HepG2 (cell line): ENCODE results near the gene CITED2. TPM values are rescaled to one million over a fixed set of nuclear protein-coding genes. Genes with fewer than 3 reads are reported as not detected.

Experiments used
- ARID5B ChIP-seq: IDR thresholded peaks from 2 replicates; pipeline ENCODE4 v1.4.0; 2020; ENCODE audit warnings: mild to moderate bottlenecking, missing genetic modification reagents
- BCL6 ChIP-seq: IDR thresholded peaks from 2 replicates; pipeline ENCODE4 v1.6.1; 2016; ENCODE audit warnings: missing genetic modification reagents, missing compliant biosample characterization
- CBX5 ChIP-seq: sonication (generic); formaldehyde crosslinking; IDR thresholded peaks from 2 replicates; pipeline ENCODE4 v1.4.0; 2020; ENCODE audit warnings: missing genetic modification reagents, borderline replicate concordance
- ELF4 ChIP-seq: sonication (generic); formaldehyde crosslinking; IDR thresholded peaks from 2 replicates; pipeline ENCODE4 v1.5.0; 2020; ENCODE audit warnings: missing genetic modification reagents, mild to moderate bottlenecking, moderate library complexity, borderline replicate concordance
- FOXA3 ChIP-seq: IDR thresholded peaks from 2 replicates; pipeline ENCODE4 v1.6.1; 2016; ENCODE audit warnings: missing genetic modification reagents, missing compliant biosample characterization
- GABPB1 ChIP-seq: IDR thresholded peaks from 2 replicates; pipeline ENCODE4 v1.6.1; 2016; ENCODE audit warnings: mild to moderate bottlenecking, missing genetic modification reagents, moderate library complexity, missing compliant biosample characterization
- ISX ChIP-seq: sonication (generic); formaldehyde crosslinking; conservative IDR thresholded peaks from 2 replicates; pipeline ENCODE4 v1.5.0; 2020; ENCODE audit warnings: missing genetic modification reagents
- JUNB ChIP-seq: sonication (generic); formaldehyde crosslinking; IDR thresholded peaks from 2 replicates; pipeline ENCODE4 v1.8.0; 2022; ENCODE audit warnings: missing genetic modification reagents, mild to moderate bottlenecking, borderline replicate concordance
- KLF11 ChIP-seq: IDR thresholded peaks from 2 replicates; pipeline ENCODE4 v1.6.1; 2016; ENCODE audit warnings: missing compliant biosample characterization
- MTF1 ChIP-seq: sonication (generic); formaldehyde crosslinking; IDR thresholded peaks from 2 replicates; pipeline ENCODE4 v1.5.0; 2020; ENCODE audit warnings: missing genetic modification reagents
- SMC3 ChIP-seq: IDR thresholded peaks from 2 replicates; pipeline ENCODE4 v1.6.1; 2011; ENCODE audit warnings: low read length, improper control_type of control experiment
- TMF1 ChIP-seq: sonication (generic); formaldehyde crosslinking; IDR thresholded peaks from 2 replicates; pipeline ENCODE4 v1.8.1; 2022; ENCODE audit warnings: low read depth, missing genetic modification reagents
- ZBED4 ChIP-seq: sonication (generic); formaldehyde crosslinking; IDR thresholded peaks from 2 replicates; pipeline ENCODE4 v1.4.0; 2020; ENCODE audit warnings: missing genetic modification reagents, borderline replicate concordance
- ZNF121 ChIP-seq: sonication (generic); formaldehyde crosslinking; IDR thresholded peaks from 2 replicates; pipeline ENCODE4 v1.5.0; 2020; ENCODE audit warnings: mild to moderate bottlenecking, missing genetic modification reagents
- ZNF225 ChIP-seq: sonication (generic); formaldehyde crosslinking; IDR thresholded peaks from 2 replicates; pipeline ENCODE4 v1.4.0; 2020; ENCODE audit warnings: mild to moderate bottlenecking, missing genetic modification reagents
- ZNF276 ChIP-seq: sonication (generic); formaldehyde crosslinking; IDR thresholded peaks from 2 replicates; pipeline ENCODE4 v1.4.0; 2020; ENCODE audit warnings: mild to moderate bottlenecking, low read depth, missing genetic modification reagents
- ZNF333 ChIP-seq: sonication (generic); formaldehyde crosslinking; IDR thresholded peaks from 2 replicates; pipeline ENCODE4 v1.4.0; 2020; ENCODE audit warnings: mild to moderate bottlenecking, missing genetic modification reagents, borderline replicate concordance
- ZNF703 ChIP-seq: sonication (generic); formaldehyde crosslinking; IDR thresholded peaks from 2 replicates; pipeline ENCODE4 v1.5.1; 2020; ENCODE audit warnings: missing genetic modification reagents, mild to moderate bottlenecking, moderate library complexity, borderline replicate concordance
- ZNF773 ChIP-seq: sonication (generic); formaldehyde crosslinking; IDR thresholded peaks from 2 replicates; pipeline ENCODE4 v1.4.0; 2020; ENCODE audit warnings: missing genetic modification reagents, borderline replicate concordance
- ZNF879 ChIP-seq: sonication (generic); formaldehyde crosslinking; IDR thresholded peaks from 2 replicates; pipeline ENCODE4 v1.8.1; 2023; ENCODE audit warnings: missing genetic modification reagents
- polyA plus RNA-seq, 8 experiments: library from polyadenylated mRNA; depleted of rRNA in 3 of 8; stranded (reverse) in 7 of 8; unstranded in 1 of 8; fragments of >200 nt; fragmentation: Illumina TruSeq in 4 of 8; extraction: Trizol in 4 of 8; gene quantifications; 2 replicates each; pipeline versions ENCODE4 v1.2.1 to v1.2.3, GENCODE V29; 2011 to 2016; ENCODE audit warnings: low read depth in 4 of 8, missing spikeins in 1 of 8, mixed read lengths in 1 of 8; ENCODE audit not compliant: insufficient read depth in 1 of 8
- total RNA-seq, 5 experiments: library from RNA; depleted of rRNA; stranded (reverse); fragments of >200 nt; fragmentation: Illumina TruSeq; extraction: Trizol; gene quantifications; 2 replicates each; pipeline ENCODE4 v1.2.3, GENCODE V29; 2016; ENCODE audit warnings: low read depth in 1 of 5

CITED2 gene
- total and polyA plus RNA-seq, 2 of the 13 experiments (the other 11 are each of a cell fraction or from before 2014, with no cell fraction given), result 17.6 to 57.2 TPM

DNA sequence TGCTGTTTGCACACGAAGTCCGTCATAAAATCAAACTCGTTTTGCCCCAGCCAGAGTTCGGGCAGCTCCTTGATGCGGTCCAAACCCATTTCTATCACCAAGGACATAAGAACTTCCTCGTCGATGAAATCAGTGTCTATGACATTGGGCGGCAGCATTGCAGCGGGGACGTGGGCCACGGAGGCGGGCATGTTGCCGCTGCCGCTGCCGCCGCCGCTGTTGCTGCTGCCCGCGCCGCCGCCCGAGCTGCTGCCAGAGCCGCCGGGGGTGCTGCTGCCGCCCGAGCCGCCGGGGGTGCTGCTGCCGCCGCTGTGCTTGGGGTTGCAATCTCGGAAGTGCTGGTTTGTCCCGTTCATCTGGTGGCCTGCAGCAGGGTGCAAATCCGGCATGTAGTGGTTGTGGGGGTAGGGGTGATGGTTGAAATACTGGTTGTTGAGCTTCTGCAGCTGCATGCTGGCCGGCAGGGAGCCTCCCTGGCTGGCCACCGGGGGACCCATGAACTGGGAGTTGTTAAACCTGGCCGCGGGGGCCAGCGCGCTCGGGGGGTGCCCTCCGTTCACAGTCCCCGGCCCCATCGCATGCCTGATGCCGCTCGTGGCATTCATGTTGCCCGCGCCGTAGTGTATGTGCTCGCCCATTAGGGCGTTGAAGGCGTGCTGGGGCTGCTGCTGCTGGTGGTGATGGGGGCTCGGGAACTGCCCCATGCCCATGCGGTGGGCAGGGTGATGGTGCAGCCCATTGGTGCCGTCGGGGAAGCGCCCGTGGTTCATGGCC, 1.1 kb downstream of the CITED2 start (continued):
- TF ChIP-seq ZNF276 (CRISPR knock-in tag) (peak; percentile 30; the same call in 1 of the 2 replicates), ZNF333 (no peak), GABPB1 (0 out of 2 replicates have a peak, but pooled peaks have one; percentile 4), MTF1 (CRISPR knock-in tag) (0 out of 2 replicates have a peak, but pooled peaks have one; percentile 5), ISX (CRISPR knock-in tag) (0 out of 2 replicates have a peak, but pooled peaks have one; percentile 55), ZNF879 (CRISPR knock-in tag) (0 out of 2 replicates have a peak, but pooled peaks have one; percentile 38), JUNB (CRISPR knock-in tag) (peak; percentile 5; the same call in 1 of the 2 replicates), CBX5 (CRISPR knock-in tag) (peak; percentile 29; the same call in 1 of the 2 replicates), TMF1 (peak; percentile 24; the same call in 1 of the 2 replicates), ZNF121 (CRISPR knock-in tag) (peak; percentile 68; the same call in 1 of the 2 replicates), ZNF225 (CRISPR knock-in tag) (0 out of 2 replicates have a peak, but pooled peaks have one; percentile 12), SMC3 (0 out of 2 replicates have a peak, but pooled peaks have one; percentile 7), FOXA3 (CRISPR knock-in tag) (no peak; the same call in 1 of the 2 replicates), BCL6 (CRISPR knock-in tag) (peak; percentile 12; the same call in 1 of the 2 replicates), ELF4 (CRISPR knock-in tag) (no peak), ARID5B (CRISPR knock-in tag) (no peak), KLF11 (CRISPR knock-in tag) (no peak), ZNF703 (no peak), ZNF773 (0 out of 2 replicates have a peak, but pooled peaks have one; percentile 25), ZBED4 (CRISPR knock-in tag) (0 out of 2 replicates have a peak, but pooled peaks have one; percentile 24)
